Right atrium auricular region (tissue), 2 donors: ENCODE results near the gene TRNAU1AP. TPM values are rescaled to one million over a fixed set of nuclear protein-coding genes. Genes with fewer than 3 reads are reported as not detected.

Experiments used
- DNase-seq: peaks from one replicate; pipeline ENCODE4 v3.0.0-alpha.2; 2019; ENCODE audit warnings: low spot score
- H3K27ac ChIP-seq, 2 donors: fragments of 200-600 bp; sonication (generic); 1 replicate in 1 of 2; 2 replicates in 1 of 2; pipeline ENCODE4 v1.5.1; 2016 to 2019
- H3K27me3 ChIP-seq, 2 donors: fragments of 200-600 bp; sonication (generic); one replicate each; pipeline versions ENCODE4 v1.5.1 to v1.6.0; 2017 to 2019
- H3K36me3 ChIP-seq: fragments of 200-600 bp; sonication (generic); one replicate; pipeline ENCODE4 v1.5.1; 2016
- H3K4me1 ChIP-seq, 2 donors: fragments of 200-600 bp; sonication (generic); one replicate each; pipeline versions ENCODE4 v1.5.1 to v1.6.0; 2017 to 2019
- H3K4me3 ChIP-seq, 2 donors: fragments of 200-600 bp; sonication (generic); 1 replicate in 1 of 2; 2 replicates in 1 of 2; pipeline ENCODE4 v1.5.1; 2017 to 2019; ENCODE audit warnings: mild to moderate bottlenecking in 1 of 2, moderate library complexity in 1 of 2
- H3K9me3 ChIP-seq, 2 donors: fragments of 200-600 bp; sonication (generic); one replicate each; pipeline ENCODE4 v1.5.1; 2019
- total RNA-seq, 2 donors: library from RNA; depleted of rRNA; stranded (reverse); fragments of >200 nt; gene quantifications; one replicate each; pipeline ENCODE4 v1.1.0, GENCODE V29; 2016
- TF ChIP-seq, protein P1 (sequence below), 2 donors: fragments of 200-600 bp; sonication (generic); IDR thresholded peaks; one replicate each; pipeline ENCODE4 v1.5.1; 2019; ENCODE audit warnings: antibody characterized with exemption in 2 of 2

TRNAU1AP gene
- total RNA-seq, 2 donors from 2014 or later = 7.4 to 12.6 TPM

DNA sequence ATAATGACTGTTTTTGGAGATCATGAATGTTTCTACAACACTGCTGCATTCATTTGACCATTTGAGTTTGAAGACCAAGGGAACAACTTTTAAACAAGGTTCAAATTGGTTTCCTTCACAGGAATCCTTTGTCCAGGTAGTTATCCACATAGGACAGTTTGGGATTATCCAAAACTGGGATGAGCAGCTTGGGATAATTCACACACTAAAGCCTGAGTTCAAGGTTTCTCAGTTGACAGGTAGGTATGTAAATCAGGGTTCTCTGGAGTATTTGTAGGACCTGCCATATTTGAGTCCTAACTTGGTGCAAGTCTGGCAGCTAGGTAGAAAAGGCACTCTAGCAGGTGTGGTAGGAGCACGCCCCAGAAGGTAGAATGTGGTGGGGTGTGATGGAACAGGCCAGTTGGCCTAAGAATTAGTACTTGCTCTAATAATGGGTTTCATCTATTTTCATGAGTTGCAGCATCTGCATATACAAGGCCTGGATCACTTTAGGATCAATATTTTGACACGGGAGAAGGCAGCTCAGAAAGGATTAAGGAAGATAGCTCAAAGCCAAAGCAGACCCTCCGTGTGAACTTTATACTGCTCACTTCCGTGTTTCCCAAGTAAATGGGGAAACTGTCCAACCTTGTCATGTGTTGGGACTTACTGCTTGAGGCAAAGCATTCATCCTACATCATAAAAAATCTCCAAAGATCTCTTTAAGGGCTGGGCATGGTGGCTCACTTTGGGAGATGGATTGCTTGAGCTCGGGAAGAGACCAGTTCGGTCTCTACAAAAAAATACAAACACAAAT is 25.1 kb downstream of the TRNAU1AP start:
- H3K9me3 ChIP-seq = no peaks in the 10 kb centered on the region
- DNase-seq = no peak
- H3K4me3 ChIP-seq = no peak overlapping the region
- no peaks in the 10 kb centered on the region for H3K27me3 ChIP-seq
- peaks cover 54% of the 10 kb centered on the region for H3K36me3 ChIP-seq
- H3K4me1 ChIP-seq = peaks cover 0 to 27% of the 10 kb centered on the region in 2 donors
- TF ChIP-seq, protein P1, sequence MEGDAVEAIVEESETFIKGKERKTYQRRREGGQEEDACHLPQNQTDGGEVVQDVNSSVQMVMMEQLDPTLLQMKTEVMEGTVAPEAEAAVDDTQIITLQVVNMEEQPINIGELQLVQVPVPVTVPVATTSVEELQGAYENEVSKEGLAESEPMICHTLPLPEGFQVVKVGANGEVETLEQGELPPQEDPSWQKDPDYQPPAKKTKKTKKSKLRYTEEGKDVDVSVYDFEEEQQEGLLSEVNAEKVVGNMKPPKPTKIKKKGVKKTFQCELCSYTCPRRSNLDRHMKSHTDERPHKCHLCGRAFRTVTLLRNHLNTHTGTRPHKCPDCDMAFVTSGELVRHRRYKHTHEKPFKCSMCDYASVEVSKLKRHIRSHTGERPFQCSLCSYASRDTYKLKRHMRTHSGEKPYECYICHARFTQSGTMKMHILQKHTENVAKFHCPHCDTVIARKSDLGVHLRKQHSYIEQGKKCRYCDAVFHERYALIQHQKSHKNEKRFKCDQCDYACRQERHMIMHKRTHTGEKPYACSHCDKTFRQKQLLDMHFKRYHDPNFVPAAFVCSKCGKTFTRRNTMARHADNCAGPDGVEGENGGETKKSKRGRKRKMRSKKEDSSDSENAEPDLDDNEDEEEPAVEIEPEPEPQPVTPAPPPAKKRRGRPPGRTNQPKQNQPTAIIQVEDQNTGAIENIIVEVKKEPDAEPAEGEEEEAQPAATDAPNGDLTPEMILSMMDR (IDR thresholded peaks at IDR 0.05) = no peak
- no peak overlapping the region for H3K27ac ChIP-seq

DNA sequence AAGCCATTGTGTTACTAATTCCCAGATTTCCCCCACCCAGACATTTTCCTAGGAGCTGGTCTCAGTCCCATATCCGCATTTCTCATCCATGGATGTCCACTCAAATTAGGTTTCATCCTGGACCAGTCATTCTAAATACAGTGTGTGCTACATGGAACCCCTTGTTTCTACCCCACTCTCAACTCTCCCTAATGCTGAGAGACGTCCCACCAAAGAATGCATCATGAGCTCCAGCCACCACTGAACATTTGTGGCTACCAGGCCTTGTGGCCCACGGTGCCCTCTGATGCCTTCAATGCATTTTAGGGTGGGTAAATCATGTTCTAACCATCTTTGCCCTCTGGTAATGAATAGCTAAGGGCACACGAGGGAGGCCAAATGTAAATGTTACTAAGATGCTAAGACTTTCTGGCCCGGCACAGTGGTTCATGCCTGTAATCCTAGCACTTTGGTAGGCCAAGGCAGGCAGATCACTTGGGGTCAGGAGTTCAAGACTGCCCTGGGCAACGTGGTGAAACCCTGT is 25.9 kb downstream of the TRNAU1AP start:
- DNase-seq = no peak
- no peaks in the 10 kb centered on the region for H3K9me3 ChIP-seq
- H3K4me3 ChIP-seq = no peak overlapping the region
- no peak overlapping the region for H3K27ac ChIP-seq
- no peaks in the 10 kb centered on the region for H3K27me3 ChIP-seq
- TF ChIP-seq, protein P1 (IDR thresholded peaks at IDR 0.05) = no peak
- H3K4me1 ChIP-seq = peaks cover 0 to 29% of the 10 kb centered on the region in 2 donors
- H3K36me3 ChIP-seq = peaks cover 47% of the 10 kb centered on the region

DNA sequence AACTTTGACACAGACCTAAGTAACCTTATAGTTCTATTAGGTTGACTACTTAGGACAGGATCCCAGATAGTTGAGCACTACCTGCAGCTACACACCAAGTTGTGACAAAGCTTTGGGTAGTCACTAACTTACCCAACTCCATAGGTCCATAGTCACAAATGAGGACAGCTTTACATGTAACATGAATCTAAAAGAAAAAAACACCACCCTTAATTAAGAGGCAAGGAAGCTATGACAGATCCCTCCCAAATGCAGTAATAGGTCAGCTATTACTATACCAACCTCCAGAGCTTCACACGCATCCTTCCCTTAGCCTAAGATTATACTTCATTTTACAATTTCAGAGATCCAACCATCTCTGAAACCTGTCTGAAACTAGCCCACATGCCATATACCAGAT is 26.5 kb downstream of the TRNAU1AP start:
- peaks cover 0 to 29% of the 10 kb centered on the region in 2 donors for H3K4me1 ChIP-seq
- H3K36me3 ChIP-seq = peaks cover 45% of the 10 kb centered on the region
- H3K27ac ChIP-seq = no peak overlapping the region

DNA sequence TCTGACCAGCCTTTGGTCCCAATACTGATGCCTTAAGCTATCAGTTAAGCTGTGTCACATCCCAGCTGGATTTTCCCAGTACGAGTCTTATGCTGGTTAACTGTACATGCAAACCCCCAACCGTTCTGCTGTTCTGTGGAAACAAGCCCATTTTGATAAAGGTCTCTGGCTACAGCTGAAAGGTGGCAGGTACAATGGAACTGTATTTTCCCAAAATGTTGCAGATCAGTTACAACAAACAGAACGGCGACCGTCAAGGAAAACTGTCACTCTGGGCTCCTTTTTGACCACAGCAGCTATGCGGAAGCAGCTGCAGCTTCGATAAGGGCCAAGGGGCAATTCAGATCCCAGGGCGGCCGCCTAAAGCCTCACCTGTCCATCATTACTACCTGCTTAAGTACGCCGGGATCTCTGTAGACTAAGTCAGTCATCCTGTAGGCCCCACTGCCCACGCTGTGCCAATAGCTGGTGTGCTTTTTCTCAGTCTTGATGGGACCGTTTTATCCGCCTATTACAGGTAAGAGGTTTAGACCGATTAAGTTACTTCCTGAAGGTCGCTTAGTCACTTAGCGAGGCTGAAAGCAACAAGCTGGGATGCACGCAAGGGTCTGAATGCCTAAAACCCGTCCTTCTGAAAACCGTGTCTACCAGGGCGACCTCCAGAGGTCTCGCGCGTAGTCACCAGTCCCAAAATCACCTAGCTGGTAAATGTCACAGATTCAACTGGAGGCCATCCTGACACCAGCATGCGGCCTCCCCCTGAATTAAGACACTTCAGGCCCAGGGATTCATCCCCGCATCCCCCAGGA is 28.0 kb downstream of the TRNAU1AP start:
- Histone ChIP-seq H3K9me3 (no peaks in the 10 kb centered on the region), H3K36me3 (peaks cover 40% of the 10 kb centered on the region), H3K27ac (peak overlapping the region; percentile 87 to 96), H3K27me3 (no peaks in the 10 kb centered on the region), H3K4me1 (peaks cover 0 to 29% of the 10 kb centered on the region in 2 donors), H3K4me3 (peak overlapping the region; percentile 82 to 84)
- no peak for DNase-seq
- TF ChIP-seq, protein P1 (IDR thresholded peaks at IDR 0.05) = no peak

More for the DNA sequence above, 26.5 kb downstream of the TRNAU1AP start:
- TF ChIP-seq, protein P1 (IDR thresholded peaks at IDR 0.05) = no peak
- Histone ChIP-seq H3K27me3 (no peaks in the 10 kb centered on the region), H3K9me3 (no peaks in the 10 kb centered on the region), H3K4me3 (no peak overlapping the region)
- DNase-seq = no peak

DNA sequence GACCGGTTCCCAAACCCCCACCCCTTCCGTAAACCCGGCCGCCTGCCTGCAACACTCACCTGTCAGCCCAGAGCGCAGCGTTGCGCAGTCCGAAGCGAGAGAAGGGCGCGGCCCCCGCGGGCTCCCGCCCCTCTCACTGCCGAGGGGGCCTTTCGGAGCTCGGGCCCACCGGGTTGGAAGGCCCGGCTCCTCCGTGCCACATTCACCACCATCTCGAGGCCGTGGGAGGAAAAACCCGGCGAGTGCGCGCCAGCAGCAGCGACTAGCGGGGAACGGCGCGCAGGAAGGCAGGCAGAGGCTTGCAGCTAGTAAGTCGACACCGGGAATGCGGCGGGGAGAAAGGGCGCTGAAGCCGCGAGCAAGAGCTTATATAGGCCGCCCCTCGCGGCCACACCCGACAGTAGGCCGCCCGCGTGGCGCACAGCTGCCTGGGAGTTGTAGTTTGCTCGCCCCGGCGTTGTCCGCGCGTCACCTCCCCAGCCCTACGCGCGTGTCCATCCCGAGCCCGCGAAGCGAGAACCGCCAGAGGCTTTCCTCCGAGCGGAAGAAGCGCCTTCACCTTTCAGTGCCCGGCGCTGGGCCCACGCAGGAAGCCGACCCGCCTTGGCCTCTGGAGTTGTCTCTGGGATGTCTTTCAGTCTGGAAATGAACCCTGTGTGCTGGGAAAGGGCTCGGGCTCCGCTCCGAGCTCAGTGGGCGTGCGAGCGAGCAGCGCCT is 28.8 kb downstream of the TRNAU1AP start:
- TF ChIP-seq, protein P1 (IDR thresholded peaks at IDR 0.05) = no peak
- H3K27ac ChIP-seq = peak overlapping the region; percentile 87 to 96
- H3K4me3 ChIP-seq = peak overlapping the region; percentile 82 to 84
- H3K27me3 ChIP-seq = no peaks in the 10 kb centered on the region
- DNase-seq = peak; percentile 98
- peaks cover 0 to 29% of the 10 kb centered on the region in 2 donors for H3K4me1 ChIP-seq
- H3K9me3 ChIP-seq = no peaks in the 10 kb centered on the region
- peaks cover 40% of the 10 kb centered on the region for H3K36me3 ChIP-seq
